Inflammatory macrophage treated with lipopolysaccharide for 1 hour (primary cell): ENCODE measurements around the gene SSTR5.
"Not testable (repeated sequence)": the region's sequence is repeated elsewhere in the genome, so short reads cannot be mapped to it uniquely, and the experiment has no call there.

ENCODE experiments used
- DNase-seq, 2 donors: peaks; one replicate each; pipeline ENCODE4 v3.0.0-alpha.2; 2020 to 2022

SSTR5 gene

GRCh38 chr16:1076801-1077576 lies 4.4 kb downstream of the SSTR5 start:
- no peak for DNase-seq

GRCh38 chr16:1077877-1078578 lies 5.5 kb downstream of the SSTR5 start:
- DNase-seq: no peak

- no peak for DNase-seq
Measured at GRCh38 chr16:1078579-1079021, 6.1 kb downstream of the SSTR5 start.

GRCh38 chr16:1079341-1079740 lies 6.8 kb downstream of the SSTR5 start:
- no peak for DNase-seq

GRCh38 chr16:1079786-1080525 lies 7.4 kb downstream of the SSTR5 start:
- DNase-seq: no peak

- DNase-seq: no peak
Measured at GRCh38 chr16:1080801-1081733, 8.5 kb downstream of the SSTR5 start.

- no peak for DNase-seq
Measured at GRCh38 chr16:1081734-1082265, 9.3 kb downstream of the SSTR5 start.

- DNase-seq: no peak
Measured at GRCh38 chr16:1082266-1082951, 9.9 kb downstream of the SSTR5 start.

- no peak for DNase-seq
Measured at GRCh38 chr16:1082952-1083675, 10.6 kb downstream of the SSTR5 start.

GRCh38 chr16:1084971-1085370 lies 12.4 kb downstream of the SSTR5 start:
- DNase-seq: no peak

- not testable (repeated sequence) for DNase-seq
Measured at GRCh38 chr16:1086443-1086842, 13.9 kb downstream of the SSTR5 start.

GRCh38 chr16:1088295-1089170 lies 16.0 kb downstream of the SSTR5 start:
- DNase-seq: no peak

- DNase-seq: no peak
Measured at GRCh38 chr16:1089439-1089821, 16.9 kb downstream of the SSTR5 start.

- no peak for DNase-seq
Measured at GRCh38 chr16:1089822-1090619, 17.5 kb downstream of the SSTR5 start.

- DNase-seq: no peak
Measured at GRCh38 chr16:1090620-1091587, 18.4 kb downstream of the SSTR5 start.

- no peak for DNase-seq
Measured at GRCh38 chr16:1091992-1092552, 19.5 kb downstream of the SSTR5 start.

GRCh38 chr16:1092685-1093283 lies 20.2 kb downstream of the SSTR5 start:
- DNase-seq: not testable (repeated sequence)
